Measurements from ENCODE around the gene SEPTIN2.

DNA sequence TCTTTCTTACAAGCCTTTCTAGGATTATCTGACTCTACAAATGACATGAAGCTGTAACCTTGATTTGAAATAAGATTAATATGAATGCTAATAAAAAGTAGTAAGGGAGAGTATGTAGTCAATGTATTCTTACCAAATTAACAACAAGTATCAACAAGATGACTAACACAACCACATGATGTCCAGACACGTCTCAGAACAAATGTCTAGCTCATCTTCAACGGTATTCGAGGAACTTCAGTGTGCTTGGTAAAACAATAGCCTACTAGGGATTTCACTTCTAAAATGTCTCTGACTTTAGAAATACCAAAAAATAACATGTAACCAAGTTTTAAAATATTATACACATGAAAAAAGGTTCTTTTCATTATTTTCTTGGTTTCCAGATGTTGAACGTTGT, 3.6 kb upstream of the SEPTIN2 start:
- no peak for TF ChIP-seq EZH2 (IDR thresholded peaks at IDR 0.05; ENCODE audit: insufficient read depth, low read length)
- TF ChIP-seq, protein P1, sequence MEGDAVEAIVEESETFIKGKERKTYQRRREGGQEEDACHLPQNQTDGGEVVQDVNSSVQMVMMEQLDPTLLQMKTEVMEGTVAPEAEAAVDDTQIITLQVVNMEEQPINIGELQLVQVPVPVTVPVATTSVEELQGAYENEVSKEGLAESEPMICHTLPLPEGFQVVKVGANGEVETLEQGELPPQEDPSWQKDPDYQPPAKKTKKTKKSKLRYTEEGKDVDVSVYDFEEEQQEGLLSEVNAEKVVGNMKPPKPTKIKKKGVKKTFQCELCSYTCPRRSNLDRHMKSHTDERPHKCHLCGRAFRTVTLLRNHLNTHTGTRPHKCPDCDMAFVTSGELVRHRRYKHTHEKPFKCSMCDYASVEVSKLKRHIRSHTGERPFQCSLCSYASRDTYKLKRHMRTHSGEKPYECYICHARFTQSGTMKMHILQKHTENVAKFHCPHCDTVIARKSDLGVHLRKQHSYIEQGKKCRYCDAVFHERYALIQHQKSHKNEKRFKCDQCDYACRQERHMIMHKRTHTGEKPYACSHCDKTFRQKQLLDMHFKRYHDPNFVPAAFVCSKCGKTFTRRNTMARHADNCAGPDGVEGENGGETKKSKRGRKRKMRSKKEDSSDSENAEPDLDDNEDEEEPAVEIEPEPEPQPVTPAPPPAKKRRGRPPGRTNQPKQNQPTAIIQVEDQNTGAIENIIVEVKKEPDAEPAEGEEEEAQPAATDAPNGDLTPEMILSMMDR (IDR thresholded peaks at IDR 0.05; ENCODE audit: insufficient read depth, low read depth, low read length): no peak

All from astrocyte (in vitro differentiated cells and primary cell).